MM.1S (cell line): ENCODE data around the gene RB1.
"Not testable (repeated sequence)": the region's sequence is repeated elsewhere in the genome, so short reads cannot be mapped to it uniquely, and the experiment has no call there.

Source experiments
- DNase-seq: peaks from one replicate; pipeline ENCODE4 v3.0.0-alpha.2; 2015
- H2AFZ ChIP-seq: fragments of 300-600 bp; sonication (generic); 2 replicates; pipeline ENCODE4 v1.6.0; 2016; ENCODE audit warnings: antibody characterized with exemption, low read length
- H3F3A ChIP-seq: fragments of 300-600 bp; sonication (generic); 2 replicates; pipeline ENCODE4 v1.6.1; 2016; ENCODE audit warnings: mild to moderate bottlenecking, antibody characterized with exemption, low read length, moderate library complexity, mixed read lengths; ENCODE audit not compliant: insufficient read depth
- H3K27ac ChIP-seq: fragments of 300-600 bp; sonication (generic); 2 replicates; pipeline ENCODE4 v1.5.1; 2016; ENCODE audit warnings: mild to moderate bottlenecking, low read length
- H3K27me3 ChIP-seq: fragments of 300-600 bp; sonication (generic); replicated peaks from 2 replicates; pipeline ENCODE4 v1.6.0; 2016; ENCODE audit warnings: low read length; ENCODE audit not compliant: insufficient read depth
- H3K36me3 ChIP-seq: fragments of 300-600 bp; sonication (generic); replicated peaks from 2 replicates; pipeline ENCODE4 v1.6.1; 2016; ENCODE audit warnings: mild to moderate bottlenecking, low read length, mixed read lengths; ENCODE audit not compliant: insufficient read depth
- H3K4me1 ChIP-seq: fragments of 300-600 bp; sonication (generic); 2 replicates; pipeline ENCODE4 v1.6.1; 2016; ENCODE audit warnings: low read length, mixed read lengths
- H3K4me2 ChIP-seq: fragments of 300-600 bp; sonication (generic); 2 replicates; pipeline ENCODE4 v1.6.0; 2016; ENCODE audit warnings: low read depth, low read length
- H3K4me3 ChIP-seq: fragments of 300-600 bp; sonication (generic); 2 replicates; pipeline ENCODE4 v1.5.1; 2016; ENCODE audit warnings: low read length, mixed read lengths
- H3K79me2 ChIP-seq: fragments of 300-600 bp; sonication (generic); 2 replicates; pipeline ENCODE4 v1.6.1; 2016; ENCODE audit warnings: mixed run types, low read length, mixed read lengths
- H3K9ac ChIP-seq: fragments of 300-600 bp; sonication (generic); 2 replicates; pipeline ENCODE4 v1.6.1; 2016; ENCODE audit warnings: low read length, mixed read lengths
- H3K9me2 ChIP-seq: fragments of 300-600 bp; sonication (generic); replicated peaks from 2 replicates; pipeline ENCODE4 v1.6.1; 2016; ENCODE audit warnings: mild to moderate bottlenecking, low read length, mixed read lengths; ENCODE audit not compliant: insufficient read depth
- H3K9me3 ChIP-seq: fragments of 300-600 bp; sonication (generic); replicated peaks from 2 replicates; pipeline ENCODE4 v1.6.1; 2016; ENCODE audit warnings: mild to moderate bottlenecking, low read length, mixed read lengths; ENCODE audit not compliant: insufficient read depth
- H4K20me1 ChIP-seq: fragments of 300-600 bp; sonication (generic); 2 replicates; pipeline ENCODE4 v1.6.1; 2016; ENCODE audit warnings: mild to moderate bottlenecking, low read length, moderate library complexity, mixed read lengths; ENCODE audit not compliant: insufficient read depth
- EZH2 ChIP-seq: fragments of 300-600 bp; sonication (generic); optimal IDR thresholded peaks from 2 replicates; pipeline ENCODE3; 2017; ENCODE audit warnings: low read depth, mild to moderate bottlenecking, antibody characterized with exemption, low read length, mixed read lengths
- EZH2phosphoT487 ChIP-seq: fragments of 300-600 bp; sonication (generic); IDR thresholded peaks from 2 replicates; pipeline ENCODE4 v1.6.1; 2018; ENCODE audit warnings: antibody characterized with exemption, low read length
- TF ChIP-seq, protein P1 (sequence below): fragments of 300-600 bp; sonication (generic); IDR thresholded peaks from 2 replicates; pipeline ENCODE4 v1.5.1; 2016; ENCODE audit warnings: antibody characterized with exemption, low read length, mixed read lengths

The RB1 gene

DNA sequence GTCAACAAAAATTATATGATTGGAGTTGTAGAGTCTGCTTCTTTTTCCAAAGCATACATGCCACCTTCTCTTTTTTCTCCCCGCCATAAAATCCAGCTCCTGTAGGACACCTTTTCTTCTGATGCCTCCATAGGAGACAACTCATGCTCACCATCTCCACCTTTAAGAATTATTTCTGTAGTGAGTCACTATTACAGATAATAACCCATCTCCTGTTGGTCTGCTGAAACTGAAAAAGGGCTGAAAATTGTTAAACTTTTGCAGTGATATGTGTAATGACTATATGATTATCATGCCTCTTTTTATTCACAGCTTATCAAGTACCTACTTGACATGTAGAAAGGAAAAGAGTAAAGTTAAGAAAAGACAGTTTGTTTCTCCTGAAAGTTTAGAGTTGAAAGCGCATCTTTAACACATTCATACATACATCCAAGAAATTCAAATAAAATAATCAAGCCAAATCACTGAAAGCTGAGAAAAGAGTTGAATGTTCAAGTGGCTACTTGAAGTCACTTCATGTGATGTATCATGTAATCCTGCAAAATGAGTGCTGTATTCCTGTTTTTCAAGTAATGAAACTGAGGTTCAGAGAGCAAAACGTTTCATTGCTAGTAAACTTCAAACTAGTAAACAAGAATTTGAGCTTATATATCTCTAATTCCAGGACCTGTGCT, 144.9 kb downstream of the RB1 start:
- Histone ChIP-seq H3K4me3 (no peak overlapping the region), H3K27ac (no peak overlapping the region), H3K9me3 (no peaks in the 10 kb centered on the region), H3K79me2 (no peaks in the 10 kb centered on the region), H4K20me1 (no peaks in the 10 kb centered on the region), H2AFZ (no peak overlapping the region), H3K9ac (no peak overlapping the region), H3K4me2 (no peak overlapping the region), H3K9me2 (no peaks in the 10 kb centered on the region), H3K27me3 (no peaks in the 10 kb centered on the region), H3K4me1 (no peaks in the 10 kb centered on the region), H3F3A (0 out of 2 replicates have a peak, but pooled peaks cover 3% of the 10 kb centered on the region), H3K36me3 (no peaks in the 10 kb centered on the region)
- no peak for DNase-seq
- TF ChIP-seq EZH2phosphoT487 = no peak
- TF ChIP-seq EZH2 = no peak
- TF ChIP-seq, protein P1, sequence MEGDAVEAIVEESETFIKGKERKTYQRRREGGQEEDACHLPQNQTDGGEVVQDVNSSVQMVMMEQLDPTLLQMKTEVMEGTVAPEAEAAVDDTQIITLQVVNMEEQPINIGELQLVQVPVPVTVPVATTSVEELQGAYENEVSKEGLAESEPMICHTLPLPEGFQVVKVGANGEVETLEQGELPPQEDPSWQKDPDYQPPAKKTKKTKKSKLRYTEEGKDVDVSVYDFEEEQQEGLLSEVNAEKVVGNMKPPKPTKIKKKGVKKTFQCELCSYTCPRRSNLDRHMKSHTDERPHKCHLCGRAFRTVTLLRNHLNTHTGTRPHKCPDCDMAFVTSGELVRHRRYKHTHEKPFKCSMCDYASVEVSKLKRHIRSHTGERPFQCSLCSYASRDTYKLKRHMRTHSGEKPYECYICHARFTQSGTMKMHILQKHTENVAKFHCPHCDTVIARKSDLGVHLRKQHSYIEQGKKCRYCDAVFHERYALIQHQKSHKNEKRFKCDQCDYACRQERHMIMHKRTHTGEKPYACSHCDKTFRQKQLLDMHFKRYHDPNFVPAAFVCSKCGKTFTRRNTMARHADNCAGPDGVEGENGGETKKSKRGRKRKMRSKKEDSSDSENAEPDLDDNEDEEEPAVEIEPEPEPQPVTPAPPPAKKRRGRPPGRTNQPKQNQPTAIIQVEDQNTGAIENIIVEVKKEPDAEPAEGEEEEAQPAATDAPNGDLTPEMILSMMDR = no peak

DNA sequence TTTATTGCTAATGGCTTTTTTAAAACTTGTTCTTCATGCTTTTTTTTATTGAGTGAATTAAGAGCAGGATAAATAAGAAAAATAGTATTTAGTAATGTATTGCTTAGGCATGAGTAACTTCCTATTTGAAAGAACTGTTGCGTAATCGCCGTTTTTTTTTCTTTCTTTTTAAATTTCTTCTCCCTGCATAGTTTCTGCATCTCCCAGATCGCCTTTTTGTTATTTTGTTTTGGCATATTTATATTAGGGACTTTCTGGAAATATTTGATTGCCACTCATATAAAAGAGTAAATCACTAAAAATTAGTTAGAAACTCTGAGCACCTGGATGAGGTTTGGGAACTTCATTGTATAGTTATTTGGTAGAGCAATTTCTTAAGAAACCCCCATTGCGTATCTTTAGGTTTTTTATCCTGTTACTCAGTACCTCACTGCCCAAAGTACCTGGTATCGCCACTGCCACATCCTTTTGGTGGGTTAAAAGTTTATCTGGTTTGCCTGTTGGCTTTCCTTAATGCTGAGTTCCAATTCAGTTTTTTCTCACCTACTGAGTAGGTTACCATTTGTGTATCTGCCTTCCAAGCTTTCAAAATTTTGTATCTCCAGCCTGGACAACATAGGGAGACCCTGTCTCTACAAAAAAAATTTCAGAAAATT, 145.5 kb downstream of the RB1 start:
- no peaks in the 10 kb centered on the region for H3K4me1 ChIP-seq
- TF ChIP-seq, protein P1 = no peak
- TF ChIP-seq EZH2phosphoT487 = no peak
- TF ChIP-seq EZH2 = no peak
- H3K4me2 ChIP-seq = no peak overlapping the region
- H3K4me3 ChIP-seq = no peak overlapping the region
- no peak overlapping the region for H2AFZ ChIP-seq
- no peaks in the 10 kb centered on the region for H3K27me3 ChIP-seq
- H3K27ac ChIP-seq = no peak overlapping the region
- DNase-seq = no peak
- H3K79me2 ChIP-seq = no peaks in the 10 kb centered on the region
- H3K9me3 ChIP-seq = no peaks in the 10 kb centered on the region
- H3K9ac ChIP-seq = no peak overlapping the region
- no peaks in the 10 kb centered on the region for H4K20me1 ChIP-seq
- no peaks in the 10 kb centered on the region for H3K9me2 ChIP-seq
- 0 out of 2 replicates have a peak, but pooled peaks cover 3% of the 10 kb centered on the region for H3F3A ChIP-seq
- no peaks in the 10 kb centered on the region for H3K36me3 ChIP-seq

DNA sequence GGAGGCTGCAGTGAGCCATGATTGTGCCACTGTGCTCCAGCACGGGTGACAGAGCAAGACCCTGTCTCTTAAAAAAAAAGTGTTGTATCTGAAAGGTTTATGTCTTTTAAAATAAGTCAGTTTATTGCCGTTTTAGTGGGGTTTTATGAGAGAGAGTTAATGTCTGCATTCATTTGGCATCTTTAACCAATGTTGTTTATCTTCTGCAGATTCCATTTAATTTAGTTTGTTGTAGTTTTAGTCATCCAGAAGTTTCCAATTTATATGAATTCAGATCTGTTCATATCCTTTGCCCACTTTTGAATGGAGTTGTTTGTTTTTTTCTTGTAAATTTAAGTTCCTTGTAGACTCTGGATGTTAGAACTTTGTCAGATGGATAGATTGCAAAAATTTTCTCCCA, 146.1 kb downstream of the RB1 start:
- Histone ChIP-seq H3K27me3 (no peaks in the 10 kb centered on the region), H2AFZ (no peak overlapping the region), H3K4me2 (no peak overlapping the region), H3K9me3 (no peaks in the 10 kb centered on the region), H3K9me2 (no peaks in the 10 kb centered on the region), H3K36me3 (no peaks in the 10 kb centered on the region), H4K20me1 (no peaks in the 10 kb centered on the region), H3K9ac (no peak overlapping the region), H3K4me3 (no peak overlapping the region), H3K79me2 (no peaks in the 10 kb centered on the region), H3K4me1 (no peaks in the 10 kb centered on the region), H3F3A (0 out of 2 replicates have a peak, but pooled peaks cover 3% of the 10 kb centered on the region), H3K27ac (no peak overlapping the region)
- no peak for DNase-seq
- no peak for TF ChIP-seq EZH2

DNA sequence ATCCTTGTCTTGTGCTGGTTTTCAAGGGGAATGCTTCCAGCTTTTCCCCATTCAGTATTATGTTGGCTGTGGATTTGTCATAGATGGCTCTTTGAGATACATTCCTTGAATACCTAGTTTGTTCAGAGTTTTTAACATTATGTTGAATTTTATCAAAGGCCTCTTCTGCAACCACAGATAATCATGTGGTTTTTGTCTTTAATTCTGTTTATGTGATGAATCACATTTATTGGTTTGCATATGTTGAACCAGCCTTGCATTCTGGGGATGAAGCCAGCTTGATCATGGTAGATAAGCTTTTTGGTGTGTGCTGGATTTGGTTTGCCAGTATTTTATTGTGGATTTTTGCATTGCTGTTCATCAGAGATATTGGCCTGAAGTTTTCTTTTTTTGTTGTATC, 147.6 kb downstream of the RB1 start:
- H3K4me1 ChIP-seq, DNase-seq, H3K4me3 ChIP-seq, H3K36me3 ChIP-seq, H3K9me2 ChIP-seq, H3K9ac ChIP-seq, H4K20me1 ChIP-seq, H3F3A ChIP-seq, H3K4me2 ChIP-seq, H3K9me3 ChIP-seq, H3K79me2 ChIP-seq, H2AFZ ChIP-seq, H3K27me3 ChIP-seq, H3K27ac ChIP-seq: not testable (repeated sequence)
